B cell (primary cell): ENCODE measurements around the gene STX10.

ENCODE experiments used
- EZH2 ChIP-seq: IDR thresholded peaks from 2 replicates; pipeline ENCODE4 v1.6.1; 2012; ENCODE audit warnings: borderline replicate concordance, low read depth, mild to moderate bottlenecking, moderate library complexity, low read length; ENCODE audit not compliant: insufficient read depth, poor library complexity, severe bottlenecking
- TF ChIP-seq, protein P1 (sequence below): fragments of 200-600 bp; IDR thresholded peaks from one replicate; pipeline ENCODE4 v1.8.0; 2022; ENCODE audit warnings: antibody characterized with exemption, mild to moderate bottlenecking

DNA sequence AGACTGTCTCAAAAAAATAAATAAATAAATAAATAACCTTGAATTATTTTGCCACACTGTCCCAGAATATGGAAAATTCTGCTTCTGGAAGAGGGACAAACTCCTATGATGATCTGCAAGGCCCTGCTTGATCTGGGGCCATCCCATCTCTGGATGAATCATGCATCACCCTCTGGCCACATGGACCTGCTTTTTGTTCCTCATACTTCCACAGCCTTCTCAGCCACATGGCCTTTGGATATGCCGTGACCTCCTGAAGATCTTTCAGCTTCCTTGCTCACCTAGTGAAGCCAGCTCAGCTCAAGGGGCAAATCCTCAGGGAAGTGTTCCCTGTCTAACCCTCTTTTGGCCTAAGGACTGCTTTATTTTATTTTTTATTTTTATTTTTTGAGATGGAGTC lies 10.4 kb upstream of the STX10 start:
- TF ChIP-seq, protein P1, sequence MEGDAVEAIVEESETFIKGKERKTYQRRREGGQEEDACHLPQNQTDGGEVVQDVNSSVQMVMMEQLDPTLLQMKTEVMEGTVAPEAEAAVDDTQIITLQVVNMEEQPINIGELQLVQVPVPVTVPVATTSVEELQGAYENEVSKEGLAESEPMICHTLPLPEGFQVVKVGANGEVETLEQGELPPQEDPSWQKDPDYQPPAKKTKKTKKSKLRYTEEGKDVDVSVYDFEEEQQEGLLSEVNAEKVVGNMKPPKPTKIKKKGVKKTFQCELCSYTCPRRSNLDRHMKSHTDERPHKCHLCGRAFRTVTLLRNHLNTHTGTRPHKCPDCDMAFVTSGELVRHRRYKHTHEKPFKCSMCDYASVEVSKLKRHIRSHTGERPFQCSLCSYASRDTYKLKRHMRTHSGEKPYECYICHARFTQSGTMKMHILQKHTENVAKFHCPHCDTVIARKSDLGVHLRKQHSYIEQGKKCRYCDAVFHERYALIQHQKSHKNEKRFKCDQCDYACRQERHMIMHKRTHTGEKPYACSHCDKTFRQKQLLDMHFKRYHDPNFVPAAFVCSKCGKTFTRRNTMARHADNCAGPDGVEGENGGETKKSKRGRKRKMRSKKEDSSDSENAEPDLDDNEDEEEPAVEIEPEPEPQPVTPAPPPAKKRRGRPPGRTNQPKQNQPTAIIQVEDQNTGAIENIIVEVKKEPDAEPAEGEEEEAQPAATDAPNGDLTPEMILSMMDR: no peak
- TF ChIP-seq EZH2: no peak
